ENCODE data around the gene PDLIM1. TPM values are rescaled to one million over a fixed set of nuclear protein-coding genes. Genes with fewer than 3 reads are reported as not detected.
A peak's percentile ranks its signal among the peaks of the same experiment; 100 is the strongest.

PDLIM1 gene
- total RNA-seq, 1 experiment from 2014 or later, result 17.9 TPM

GRCh38 chr10:95289003-95289920 is 1.5 kb downstream of the PDLIM1 start:
- DNase-seq (ENCODE audit: low read depth), result peak; percentile 24

- DNase-seq (ENCODE audit: low read depth), result no peak
Observed at GRCh38 chr10:95288303-95288702, 2.5 kb downstream of the PDLIM1 start.

- no peak for DNase-seq (ENCODE audit: low read depth)
Observed at GRCh38 chr10:95287281-95287680, 3.5 kb downstream of the PDLIM1 start.

- no peak for DNase-seq (ENCODE audit: low read depth)
Observed at GRCh38 chr10:95286707-95287106, 4.1 kb downstream of the PDLIM1 start.

GRCh38 chr10:95285556-95285955 is 5.2 kb downstream of the PDLIM1 start:
- DNase-seq (ENCODE audit: low read depth), result no peak

- no peak for DNase-seq (ENCODE audit: low read depth)
Observed at GRCh38 chr10:95284807-95285206, 6.0 kb downstream of the PDLIM1 start.

GRCh38 chr10:95282107-95282506 is 8.7 kb downstream of the PDLIM1 start:
- no peak for DNase-seq (ENCODE audit: low read depth)

- DNase-seq (ENCODE audit: low read depth), result no peak
Observed at GRCh38 chr10:95281206-95281605, 9.6 kb downstream of the PDLIM1 start.

GRCh38 chr10:95280637-95281036 is 10.2 kb downstream of the PDLIM1 start:
- no peak for DNase-seq (ENCODE audit: low read depth)

- DNase-seq (ENCODE audit: low read depth), result peak; percentile 52
Observed at GRCh38 chr10:95279042-95279820, 11.6 kb downstream of the PDLIM1 start.

- no peak for DNase-seq (ENCODE audit: low read depth)
Observed at GRCh38 chr10:95278061-95278988, 12.5 kb downstream of the PDLIM1 start.

- DNase-seq (ENCODE audit: low read depth), result no peak
Observed at GRCh38 chr10:95277614-95278013, 13.2 kb downstream of the PDLIM1 start.

- no peak for DNase-seq (ENCODE audit: low read depth)
Observed at GRCh38 chr10:95277201-95277570, 13.6 kb downstream of the PDLIM1 start.

- DNase-seq (ENCODE audit: low read depth), result no peak
Observed at GRCh38 chr10:95276367-95277200, 14.2 kb downstream of the PDLIM1 start.

- no peak for DNase-seq (ENCODE audit: low read depth)
Observed at GRCh38 chr10:95275726-95276366, 15.0 kb downstream of the PDLIM1 start.

- peak; percentile 87 for DNase-seq (ENCODE audit: low read depth)
Observed at GRCh38 chr10:95273393-95274312, 17.1 kb downstream of the PDLIM1 start.

GRCh38 chr10:95268438-95268837 is 22.4 kb downstream of the PDLIM1 start:
- no peak for DNase-seq (ENCODE audit: low read depth)

GRCh38 chr10:95267251-95267650 is 23.6 kb downstream of the PDLIM1 start:
- DNase-seq (ENCODE audit: low read depth), result no peak

- peak; percentile 70 for DNase-seq (ENCODE audit: low read depth)
Observed at GRCh38 chr10:95266674-95267095, 24.1 kb downstream of the PDLIM1 start.

Measured in HT1080 (cell line).